H1 (cell line): Measurements from ENCODE around the gene STOML2. TPM values are rescaled to one million over a fixed set of nuclear protein-coding genes. Genes with fewer than 3 reads are reported as not detected.

ENCODE experiments used
- CTCF ChIA-PET: fragments of 300-600 bp; sonication (Branson Sonifier 250); formaldehyde crosslinking; loops from one replicate; lab custom pipeline; 2021; ENCODE audit not compliant: partially characterized antibody; lab: Charles Lee
- POLR2A ChIA-PET: fragments of 300-600 bp; sonication (Branson Sonifier 250); formaldehyde crosslinking; loops from one replicate; lab custom pipeline; 2021; ENCODE audit warnings: inconsistent platforms; ENCODE audit not compliant: partially characterized antibody; lab: Charles Lee
- DNase-seq, 2 experiments: peaks; one replicate each; pipeline versions ENCODE4 v3.0.0 to v3.0.0-alpha.2; 2010 to 2022; ENCODE audit warnings: low spot score in 2 of 2, low read depth in 1 of 2, mixed read lengths in 1 of 2
- FAIRE-seq: peaks from 2 replicates; lab custom pipeline; 2011; peaks lifted over from hg19 to GRCh38; lab: Jason Lieb, UNC
- H2AFZ ChIP-seq: 2 replicates; pipeline ENCODE4 v1.8.1; 2012; ENCODE audit warnings: low read length, inconsistent platforms
- H2AK5ac ChIP-seq: 2 replicates; pipeline ENCODE4 v1.6.1; 2013; ENCODE audit warnings: low read depth, low read length
- H2BK120ac ChIP-seq: replicated peaks from 2 replicates; pipeline ENCODE3; 2013; ENCODE audit warnings: low read depth, low read length, inconsistent platforms
- H2BK12ac ChIP-seq: 2 replicates; pipeline ENCODE4 v1.6.1; 2013; ENCODE audit warnings: low read depth, low read length
- H2BK15ac ChIP-seq: 2 replicates; pipeline ENCODE4 v1.6.1; 2013; ENCODE audit warnings: low read length
- H2BK20ac ChIP-seq: 2 replicates; pipeline ENCODE4 v1.6.1; 2013; ENCODE audit warnings: low read length
- H2BK5ac ChIP-seq: 2 replicates; pipeline ENCODE4 v1.6.1; 2013; ENCODE audit warnings: low read depth, low read length
- H3K14ac ChIP-seq: 2 replicates; pipeline ENCODE4 v1.6.1; 2013; ENCODE audit warnings: inconsistent platforms; ENCODE audit not compliant: insufficient read length
- H3K18ac ChIP-seq: 2 replicates; pipeline ENCODE4 v1.6.1; 2013; ENCODE audit warnings: low read length; ENCODE audit errors: extremely low read depth
- H3K23ac ChIP-seq: 2 replicates; pipeline ENCODE4 v1.6.1; 2013; ENCODE audit warnings: inconsistent platforms; ENCODE audit not compliant: insufficient read length
- H3K23me2 ChIP-seq: 2 replicates; pipeline ENCODE4 v1.6.1; 2013; ENCODE audit warnings: low read depth, low read length
- H3K27ac ChIP-seq: 2 replicates; pipeline ENCODE4 v1.6.1; 2011; ENCODE audit warnings: low read depth, low read length, inconsistent platforms
- H3K27me3 ChIP-seq, 4 experiments: replicated peaks in 1 of 4; 1 replicate in 1 of 4; 2 replicates in 3 of 4; pipeline versions ENCODE4 v1.6.1 to v1.8.1; 2011 to 2013; ENCODE audit warnings: low read length in 3 of 4, mild to moderate bottlenecking in 3 of 4, inconsistent platforms in 2 of 4, mixed read lengths in 2 of 4, moderate library complexity in 1 of 4; ENCODE audit not compliant: control insufficient read depth in 3 of 4, insufficient read depth in 3 of 4; ENCODE audit errors: extremely low read depth in 1 of 4
- H3K36me3 ChIP-seq, 4 experiments: 2 replicates each; pipeline versions ENCODE4 v1.6.1 to v1.8.1; 2011 to 2013; ENCODE audit warnings: mild to moderate bottlenecking in 4 of 4, low read length in 3 of 4, moderate library complexity in 2 of 4, control low read depth in 1 of 4, inconsistent platforms in 1 of 4; ENCODE audit not compliant: insufficient read depth in 4 of 4, control insufficient read depth in 2 of 4
- H3K4ac ChIP-seq: replicated peaks from 2 replicates; pipeline ENCODE3; 2013; ENCODE audit warnings: low read length, low read depth, mixed read lengths, inconsistent platforms; ENCODE audit not compliant: insufficient read length
- H3K4me1 ChIP-seq, 4 experiments: replicated peaks in 1 of 4; 1 replicate in 1 of 4; 2 replicates in 3 of 4; pipeline versions ENCODE4 v1.6.1 to v1.8.1; 2011 to 2013; ENCODE audit warnings: low read length in 3 of 4, inconsistent platforms in 2 of 4, mixed read lengths in 1 of 4; ENCODE audit not compliant: insufficient read depth in 4 of 4, control insufficient read depth in 3 of 4
- H3K4me2 ChIP-seq, 2 experiments: 2 replicates each; pipeline versions ENCODE4 v1.6.1 to v1.8.1; 2011 to 2013; ENCODE audit warnings: low read depth in 2 of 2, low read length in 2 of 2, control low read depth in 1 of 2, inconsistent platforms in 1 of 2, mild to moderate bottlenecking in 1 of 2; ENCODE audit not compliant: insufficient read depth in 1 of 2
- H3K4me3 ChIP-seq, 4 experiments: fragments of 200-600, 300-600 bp in 1 of 4; sonication (generic), shearing (Covaris generic), sonication (Bioruptor Twin) in 1 of 4; 2 replicates each; pipeline versions ENCODE4 v1.5.1 to v1.8.1; 2011 to 2016; ENCODE audit warnings: low read length in 4 of 4, low read depth in 3 of 4, control low read depth in 2 of 4, inconsistent platforms in 2 of 4, mild to moderate bottlenecking in 2 of 4, mixed read lengths in 1 of 4, moderate library complexity in 1 of 4; ENCODE audit not compliant: insufficient read depth in 2 of 4; ENCODE audit errors: extremely low read depth in 1 of 4
- H3K56ac ChIP-seq: replicated peaks from 2 replicates; pipeline ENCODE3; 2013; ENCODE audit warnings: low read depth, mild to moderate bottlenecking, mixed read lengths, low read length, inconsistent platforms; ENCODE audit not compliant: insufficient read length
- H3K79me1 ChIP-seq: 2 replicates; pipeline ENCODE4 v1.6.1; 2013; ENCODE audit warnings: low read depth, low read length, control low read depth
- H3K79me2 ChIP-seq, 2 experiments: 2 replicates each; pipeline versions ENCODE4 v1.6.1 to v1.8.1; 2012 to 2013; ENCODE audit warnings: low read length in 2 of 2, mild to moderate bottlenecking in 2 of 2, inconsistent platforms in 1 of 2; ENCODE audit not compliant: insufficient read depth in 2 of 2, control insufficient read depth in 1 of 2
- H3K9ac ChIP-seq, 4 experiments: replicated peaks in 1 of 4; 1 replicate in 1 of 4; 2 replicates in 3 of 4; pipeline versions ENCODE4 v1.6.1 to v1.8.1; 2011 to 2013; ENCODE audit warnings: low read depth in 3 of 4, low read length in 3 of 4, control low read depth in 2 of 4, mild to moderate bottlenecking in 2 of 4, moderate library complexity in 2 of 4, inconsistent platforms in 1 of 4; ENCODE audit errors: extremely low read depth in 1 of 4
- H3K9me3 ChIP-seq, 2 experiments: 2 replicates each; pipeline versions ENCODE4 v1.6.1 to v1.8.1; 2012 to 2013; ENCODE audit warnings: mild to moderate bottlenecking in 2 of 2, moderate library complexity in 2 of 2, control low read depth in 1 of 2, inconsistent platforms in 1 of 2, low read depth in 1 of 2, low read length in 1 of 2, mixed read lengths in 1 of 2; ENCODE audit not compliant: insufficient read depth in 2 of 2
- H4K20me1 ChIP-seq, 2 experiments: replicated peaks in 1 of 2; 2 replicates each; pipeline versions ENCODE3 to v1.8.1; 2011 to 2013; ENCODE audit warnings: inconsistent platforms in 2 of 2, low read length in 2 of 2, mild to moderate bottlenecking in 1 of 2; ENCODE audit not compliant: insufficient read depth in 2 of 2, control insufficient read depth in 1 of 2
- H4K5ac ChIP-seq: 2 replicates; pipeline ENCODE4 v1.6.1; 2013; ENCODE audit warnings: low read length, low read depth, mixed read lengths, inconsistent platforms; ENCODE audit not compliant: insufficient read length
- H4K8ac ChIP-seq: 2 replicates; pipeline ENCODE4 v1.8.0; 2013; ENCODE audit warnings: mild to moderate bottlenecking, moderate library complexity, low read length, inconsistent platforms; ENCODE audit not compliant: insufficient read depth; ENCODE audit errors: extremely low read depth
- H4K91ac ChIP-seq: replicated peaks from 2 replicates; pipeline ENCODE3; 2013; ENCODE audit warnings: low read length, mixed read lengths, inconsistent platforms; ENCODE audit not compliant: insufficient read length
- CHD2 ChIP-seq: IDR thresholded peaks from 2 replicates; pipeline ENCODE4 v1.6.1; 2012; ENCODE audit warnings: low read length, improper control_type of control experiment
- CTBP2 ChIP-seq: IDR thresholded peaks from 2 replicates; pipeline ENCODE4 v1.7.0; 2011; ENCODE audit warnings: borderline replicate concordance, mild to moderate bottlenecking, moderate library complexity, mixed read lengths, low read length; ENCODE audit not compliant: insufficient read depth, insufficient read length
- WGBS, 2 experiments: shearing (Covaris generic) in 1 of 2; methylation state at CpG; one replicate each; pipeline versions ENCODE4 v1.1.6 to v1.1.7; 2013 to 2015; ENCODE audit warnings: low lambda C conversion rate in 2 of 2, mixed read lengths in 2 of 2, inconsistent platforms in 1 of 2, low coverage in 1 of 2, missing lambda C conversion rate in 1 of 2; ENCODE audit not compliant: insufficient replicate concordance in 2 of 2, insufficient coverage in 1 of 2, insufficient read length in 1 of 2; ENCODE audit errors: extremely low coverage in 1 of 2, missing lambda C conversion rate in 1 of 2; 5-methylcytosine and 5-hydroxymethylcytosine counted together
- polyA plus RNA-seq, 7 experiments: library from polyadenylated mRNA; depleted of rRNA in 3 of 7; stranded (reverse) in 5 of 7; unstranded in 2 of 7; fragments of >200 nt in 5 of 7; fragments of 200-250 nt in 2 of 7; gene quantifications; 1 replicate in 5 of 7; 2 replicates in 1 of 7; 4 replicates in 1 of 7; pipeline versions ENCODE4 v1.2.1 to v1.2.3, GENCODE V29; 2011 to 2013; ENCODE audit warnings: missing spikeins in 2 of 7, mixed read lengths in 2 of 7
- total RNA-seq: library from RNA; stranded (reverse); fragmentation: NEBNext Ultra II Directional; extraction: Animal tissue kit (Norgen Biotek cat#: 25700); gene quantifications from 2 replicates; pipeline ENCODE4 v1.2.1, GENCODE V29; 2021
- TF ChIP-seq, protein P1 (sequence below), 3 experiments: IDR thresholded peaks; 1 replicate in 2 of 3; 2 replicates in 1 of 3; pipeline versions ENCODE4 v1.5.1 to v1.6.1; 2011; ENCODE audit warnings: low read length in 3 of 3, mild to moderate bottlenecking in 3 of 3, inconsistent platforms in 2 of 3, low read depth in 1 of 3, moderate library complexity in 1 of 3; ENCODE audit not compliant: insufficient read depth in 1 of 3; ENCODE audit errors: control extremely low read depth in 1 of 3

Gene STOML2
- total and polyA plus RNA-seq, 2 of the 8 experiments (the other 6 are each of a cell fraction or from before 2014, with no cell fraction given) = 203 to 256 TPM

DNA sequence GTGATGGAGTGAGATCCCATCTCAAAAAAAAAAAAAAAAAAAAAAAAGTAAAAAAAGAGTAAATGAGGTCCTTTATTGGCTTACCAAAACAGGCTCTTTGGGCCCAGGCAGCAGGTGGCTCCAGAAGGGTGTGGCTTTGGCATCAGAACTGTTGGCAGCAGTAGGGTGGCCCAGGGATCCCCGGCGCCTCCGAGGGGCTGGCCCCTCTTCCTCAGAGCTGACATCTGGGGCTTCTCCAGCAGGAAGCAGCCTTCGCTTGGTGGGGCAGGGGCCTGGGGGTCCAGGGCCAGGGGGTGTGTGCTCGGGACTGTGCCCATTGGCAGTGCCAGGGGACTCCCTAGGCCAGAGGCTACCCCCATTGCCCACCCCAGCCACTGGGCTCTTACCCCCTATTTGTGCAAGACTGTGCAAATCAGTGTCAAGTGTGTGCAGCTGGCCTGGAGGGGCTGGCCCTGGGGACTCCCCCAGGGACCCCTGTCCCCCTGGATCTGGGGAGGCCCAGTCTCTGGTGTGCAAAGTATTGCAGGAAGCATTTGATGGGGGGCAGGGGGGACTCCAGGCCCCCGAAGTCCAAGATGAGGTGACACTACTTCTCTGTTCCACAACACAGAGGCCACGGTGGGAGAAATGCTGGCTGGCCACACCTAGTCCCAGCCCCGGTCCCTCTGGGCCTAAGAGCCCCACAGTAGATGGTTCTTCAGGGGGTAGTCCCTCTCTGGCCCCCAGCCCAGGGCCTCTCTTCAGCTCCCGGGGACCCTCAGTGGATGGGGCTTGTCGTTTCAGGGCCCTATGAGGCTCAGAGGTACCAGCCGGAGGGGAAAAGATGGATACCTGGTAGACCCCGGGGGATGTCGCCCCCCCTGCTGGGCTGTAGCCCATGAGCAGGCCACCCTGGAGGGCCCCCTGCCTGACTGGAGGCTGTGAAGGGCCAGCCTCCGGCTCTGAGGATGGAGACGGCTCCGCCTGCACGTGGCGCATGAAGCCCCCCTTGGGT lies 4.7 kb upstream of the STOML2 start:
- H3K14ac ChIP-seq = no peak overlapping the region
- H3K4ac ChIP-seq = no peak overlapping the region
- H4K20me1 ChIP-seq = peaks cover 4 to 7% of the 10 kb centered on the region in 2 experiments
- H4K8ac ChIP-seq = no peak overlapping the region
- H3K9ac ChIP-seq = no peak overlapping the region
- ChIA-PET POLR2A (interaction anchor here (0.8 to 17.4 kb wide), 4 partner anchors 7 to 119 kb away, joined by 3 to 440 read pairs (median 77); partner anchors contain the start of genes FANCG, PIGO, STOML2 and VCP), CTCF (interaction anchor here (1.5 kb wide), 1 partner anchor 11 kb away, joined by 7 read pairs; the partner anchor contains the start of gene PIGO)
- no peaks in the 10 kb centered on the region for H3K79me1 ChIP-seq
- no peak overlapping the region for H2BK12ac ChIP-seq
- no peak overlapping the region for H3K27ac ChIP-seq
- H3K23me2 ChIP-seq = peaks cover 12% of the 10 kb centered on the region; the same call in 1 of the 2 replicates
- no peak overlapping the region for H2AK5ac ChIP-seq
- H2BK5ac ChIP-seq = no peak overlapping the region
- no peaks in the 10 kb centered on the region for H3K9me3 ChIP-seq
- no peak overlapping the region for H2BK120ac ChIP-seq
- H3K4me3 ChIP-seq = no peak overlapping the region
- no peak for FAIRE-seq
- H2BK20ac ChIP-seq = no peak overlapping the region
- H4K5ac ChIP-seq = no peak overlapping the region
- H4K91ac ChIP-seq = no peak overlapping the region
- H3K4me2 ChIP-seq = no peak overlapping the region
- peaks cover 0 to 3% of the 10 kb centered on the region in 2 experiments; a peak in 1 of 4 replicates for H3K79me2 ChIP-seq
- no peak overlapping the region for H3K18ac ChIP-seq
- DNase-seq = no peak
- no peaks in the 10 kb centered on the region for H3K27me3 ChIP-seq
- peaks cover 0 to 5% (median 1%) of the 10 kb centered on the region in 4 experiments; a peak in 3 of 8 replicates for H3K36me3 ChIP-seq
- peaks cover 0 to 14% (median 5%) of the 10 kb centered on the region in 4 experiments; a peak in 6 of 7 replicates for H3K4me1 ChIP-seq
- H3K56ac ChIP-seq = no peak overlapping the region
- no peak overlapping the region for H3K23ac ChIP-seq
- TF ChIP-seq CHD2 (no peak), CTBP2 (no peak)
- TF ChIP-seq, protein P1, sequence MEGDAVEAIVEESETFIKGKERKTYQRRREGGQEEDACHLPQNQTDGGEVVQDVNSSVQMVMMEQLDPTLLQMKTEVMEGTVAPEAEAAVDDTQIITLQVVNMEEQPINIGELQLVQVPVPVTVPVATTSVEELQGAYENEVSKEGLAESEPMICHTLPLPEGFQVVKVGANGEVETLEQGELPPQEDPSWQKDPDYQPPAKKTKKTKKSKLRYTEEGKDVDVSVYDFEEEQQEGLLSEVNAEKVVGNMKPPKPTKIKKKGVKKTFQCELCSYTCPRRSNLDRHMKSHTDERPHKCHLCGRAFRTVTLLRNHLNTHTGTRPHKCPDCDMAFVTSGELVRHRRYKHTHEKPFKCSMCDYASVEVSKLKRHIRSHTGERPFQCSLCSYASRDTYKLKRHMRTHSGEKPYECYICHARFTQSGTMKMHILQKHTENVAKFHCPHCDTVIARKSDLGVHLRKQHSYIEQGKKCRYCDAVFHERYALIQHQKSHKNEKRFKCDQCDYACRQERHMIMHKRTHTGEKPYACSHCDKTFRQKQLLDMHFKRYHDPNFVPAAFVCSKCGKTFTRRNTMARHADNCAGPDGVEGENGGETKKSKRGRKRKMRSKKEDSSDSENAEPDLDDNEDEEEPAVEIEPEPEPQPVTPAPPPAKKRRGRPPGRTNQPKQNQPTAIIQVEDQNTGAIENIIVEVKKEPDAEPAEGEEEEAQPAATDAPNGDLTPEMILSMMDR (IDR thresholded peaks at IDR 0.05; ENCODE audit: control extremely low read depth in 1 of 3, insufficient read depth in 1 of 3, low read depth in 1 of 3, low read length in 3 of 3) = no peak
- H2BK15ac ChIP-seq = no peak overlapping the region
- H2AFZ ChIP-seq = no peak overlapping the region
- 84% methylated on average over 17 of the region's 18 CpGs; no CpG with 5 or more reads in 1 of the 2 experiments for WGBS, 2 experiments
